SK-N-SH (cell line): ENCODE results near the gene CTRB1. TPM values are rescaled to one million over a fixed set of nuclear protein-coding genes. Genes with fewer than 3 reads are reported as not detected.
A peak's percentile ranks its signal among the peaks of the same experiment; 100 is the strongest.

Experiments used
- CHD2 ChIP-seq: fragments of 150-350 bp; IDR thresholded peaks from 2 replicates; pipeline ENCODE4 v1.6.1; 2018; ENCODE audit warnings: low read length; ENCODE audit not compliant: partially characterized antibody
- EP300 ChIP-seq, 2 experiments: IDR thresholded peaks; 2 replicates each; pipeline versions ENCODE4 v1.4.0 to v1.6.1; 2012; ENCODE audit warnings: borderline replicate concordance in 1 of 2, low read depth in 1 of 2, low read length in 1 of 2
- EZH2phosphoT487 ChIP-seq: fragments of 200-600 bp; sonication (generic); IDR thresholded peaks from 2 replicates; pipeline ENCODE4 v1.6.1; 2017; ENCODE audit warnings: low read depth, mixed run types, mild to moderate bottlenecking, antibody characterized with exemption, moderate library complexity, borderline replicate concordance
- FOXJ3 ChIP-seq: sonication (generic); formaldehyde crosslinking; IDR thresholded peaks from 2 replicates; pipeline ENCODE4 v1.5.1; 2020; ENCODE audit warnings: mild to moderate bottlenecking, missing genetic modification reagents
- JUND ChIP-seq: IDR thresholded peaks from 2 replicates; pipeline ENCODE4 v1.4.0; 2012
- MEF2A ChIP-seq: IDR thresholded peaks from 2 replicates; pipeline ENCODE4 v1.4.0; 2012; ENCODE audit warnings: low read depth, borderline replicate concordance
- MXI1 ChIP-seq: IDR thresholded peaks from 2 replicates; pipeline ENCODE4 v1.6.1; 2012; ENCODE audit warnings: mild to moderate bottlenecking, low read depth, low read length, improper control_type of control experiment
- NRF1 ChIP-seq: IDR thresholded peaks from 2 replicates; pipeline ENCODE4 v1.6.1; 2012; ENCODE audit warnings: low read depth, mild to moderate bottlenecking, low read length
- POLR2AphosphoS5 ChIP-seq: IDR thresholded peaks from 2 replicates; pipeline ENCODE4 v1.6.1; 2012; ENCODE audit warnings: low read depth, low read length
- RXRA ChIP-seq: IDR thresholded peaks from 2 replicates; pipeline ENCODE4 v1.4.0; 2012; ENCODE audit warnings: low read depth, mild to moderate bottlenecking, borderline replicate concordance
- SMC3 ChIP-seq: IDR thresholded peaks from 2 replicates; pipeline ENCODE4 v1.6.1; 2012; ENCODE audit warnings: low read depth, low read length, improper control_type of control experiment
- TAF1 ChIP-seq: IDR thresholded peaks from 2 replicates; pipeline ENCODE4 v1.6.1; 2012; ENCODE audit warnings: low read depth, mild to moderate bottlenecking, low read length, moderate library complexity, borderline replicate concordance
- TEAD4 ChIP-seq: IDR thresholded peaks from 2 replicates; pipeline ENCODE4 v1.4.0; 2012; ENCODE audit warnings: mild to moderate bottlenecking, borderline replicate concordance; ENCODE audit not compliant: insufficient read depth
- YY1 ChIP-seq: IDR thresholded peaks from 2 replicates; pipeline ENCODE4 v1.4.0; 2012; ENCODE audit warnings: low read depth, mild to moderate bottlenecking
- polyA plus RNA-seq, 3 experiments: library from polyadenylated mRNA; depleted of rRNA; stranded (reverse); fragments of >200 nt; gene quantifications; 2 replicates each; pipeline ENCODE4 v1.2.3, GENCODE V29; 2012
- TF ChIP-seq, protein P1 (sequence below): fragments of 200-600 bp; sonication (generic); IDR thresholded peaks from 2 replicates; pipeline ENCODE4 v1.6.1; 2017; ENCODE audit warnings: antibody characterized with exemption, mild to moderate bottlenecking, moderate library complexity
- TF ChIP-seq, protein P2 (sequence below): IDR thresholded peaks from 2 replicates; pipeline ENCODE4 v1.4.0; 2012; ENCODE audit warnings: low read depth, borderline replicate concordance
- TF ChIP-seq, protein P3 (sequence below): IDR thresholded peaks from 2 replicates; pipeline ENCODE4 v1.4.0; 2012; ENCODE audit warnings: low read depth
- TF ChIP-seq, protein P4 (sequence below): IDR thresholded peaks from 2 replicates; pipeline ENCODE4 v1.4.0; 2012; ENCODE audit warnings: low read depth, borderline replicate concordance
- TF ChIP-seq, protein P5 (sequence below): IDR thresholded peaks from 2 replicates; pipeline ENCODE4 v1.6.1; 2012; ENCODE audit warnings: mild to moderate bottlenecking, low read depth, low read length, moderate library complexity

Gene CTRB1
- polyA plus RNA-seq, 1 of the 3 experiments (the other 2 are of a cell fraction) = not detected

DNA sequence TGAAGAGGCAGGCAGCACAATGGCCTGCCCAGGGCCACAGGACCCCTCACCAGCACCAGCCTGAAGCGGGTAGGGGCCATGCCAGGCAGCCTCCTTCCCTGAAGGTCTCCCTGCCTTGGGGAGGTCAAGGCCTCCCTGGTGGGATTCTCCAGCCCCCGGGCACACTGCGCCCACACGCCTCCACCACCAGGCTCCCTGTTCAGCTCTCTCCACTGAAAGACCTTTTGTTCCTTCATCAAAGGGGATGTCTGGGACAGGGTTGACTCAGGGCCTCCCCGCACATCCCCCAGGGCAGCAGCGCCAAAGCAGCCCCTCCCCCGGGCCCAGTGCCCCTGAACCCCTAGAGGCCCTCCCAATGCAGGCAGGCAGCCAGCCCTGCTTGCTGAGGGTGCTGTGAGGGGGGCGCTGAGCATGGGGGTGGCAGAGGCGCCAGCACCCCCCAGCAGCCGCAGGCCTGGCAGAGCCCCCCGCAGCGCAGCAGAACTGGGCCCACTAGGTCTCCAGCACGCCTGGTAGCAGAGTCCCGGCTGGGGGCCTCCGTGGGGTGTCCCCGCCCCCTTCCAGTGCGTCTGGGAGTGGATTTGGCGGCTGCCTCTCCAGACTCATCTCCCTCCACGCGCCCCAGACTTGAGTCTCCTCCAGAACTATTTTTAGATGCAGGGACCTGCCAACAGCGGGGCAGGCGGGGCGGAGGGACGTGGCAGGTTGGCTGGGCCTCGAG is 19.5 kb downstream of the CTRB1 start (continued):
- TF ChIP-seq, protein P1, sequence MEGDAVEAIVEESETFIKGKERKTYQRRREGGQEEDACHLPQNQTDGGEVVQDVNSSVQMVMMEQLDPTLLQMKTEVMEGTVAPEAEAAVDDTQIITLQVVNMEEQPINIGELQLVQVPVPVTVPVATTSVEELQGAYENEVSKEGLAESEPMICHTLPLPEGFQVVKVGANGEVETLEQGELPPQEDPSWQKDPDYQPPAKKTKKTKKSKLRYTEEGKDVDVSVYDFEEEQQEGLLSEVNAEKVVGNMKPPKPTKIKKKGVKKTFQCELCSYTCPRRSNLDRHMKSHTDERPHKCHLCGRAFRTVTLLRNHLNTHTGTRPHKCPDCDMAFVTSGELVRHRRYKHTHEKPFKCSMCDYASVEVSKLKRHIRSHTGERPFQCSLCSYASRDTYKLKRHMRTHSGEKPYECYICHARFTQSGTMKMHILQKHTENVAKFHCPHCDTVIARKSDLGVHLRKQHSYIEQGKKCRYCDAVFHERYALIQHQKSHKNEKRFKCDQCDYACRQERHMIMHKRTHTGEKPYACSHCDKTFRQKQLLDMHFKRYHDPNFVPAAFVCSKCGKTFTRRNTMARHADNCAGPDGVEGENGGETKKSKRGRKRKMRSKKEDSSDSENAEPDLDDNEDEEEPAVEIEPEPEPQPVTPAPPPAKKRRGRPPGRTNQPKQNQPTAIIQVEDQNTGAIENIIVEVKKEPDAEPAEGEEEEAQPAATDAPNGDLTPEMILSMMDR = peak; percentile 9; the same call in 1 of the 2 replicates
- TF ChIP-seq EZH2phosphoT487 (no peak), CHD2 (no peak), JUND (no peak), POLR2AphosphoS5 (no peak), TAF1 (no peak), YY1 (no peak), MEF2A (peak; percentile 98), FOXJ3 (no peak), NRF1 (no peak), EP300 (IDR thresholded peaks at IDR 0.05; ENCODE audit: borderline replicate concordance in 1 of 2, low read depth in 1 of 2, low read length in 1 of 2) (peak in 1 of 2 experiments; percentile 39; a peak in 1 of 4 replicates), MXI1 (0 out of 2 replicates have a peak, but pooled peaks have one; percentile 24), TEAD4 (0 out of 2 replicates have a peak, but pooled peaks have one; percentile 28), RXRA (peak; percentile 73; the same call in 1 of the 2 replicates), SMC3 (no peak)
- TF ChIP-seq, protein P2, sequence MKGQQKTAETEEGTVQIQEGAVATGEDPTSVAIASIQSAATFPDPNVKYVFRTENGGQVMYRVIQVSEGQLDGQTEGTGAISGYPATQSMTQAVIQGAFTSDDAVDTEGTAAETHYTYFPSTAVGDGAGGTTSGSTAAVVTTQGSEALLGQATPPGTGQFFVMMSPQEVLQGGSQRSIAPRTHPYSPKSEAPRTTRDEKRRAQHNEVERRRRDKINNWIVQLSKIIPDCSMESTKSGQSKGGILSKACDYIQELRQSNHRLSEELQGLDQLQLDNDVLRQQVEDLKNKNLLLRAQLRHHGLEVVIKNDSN = no peak
- TF ChIP-seq, protein P3, sequence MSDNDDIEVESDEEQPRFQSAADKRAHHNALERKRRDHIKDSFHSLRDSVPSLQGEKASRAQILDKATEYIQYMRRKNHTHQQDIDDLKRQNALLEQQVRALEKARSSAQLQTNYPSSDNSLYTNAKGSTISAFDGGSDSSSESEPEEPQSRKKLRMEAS = peak; percentile 89
- TF ChIP-seq, protein P4, sequence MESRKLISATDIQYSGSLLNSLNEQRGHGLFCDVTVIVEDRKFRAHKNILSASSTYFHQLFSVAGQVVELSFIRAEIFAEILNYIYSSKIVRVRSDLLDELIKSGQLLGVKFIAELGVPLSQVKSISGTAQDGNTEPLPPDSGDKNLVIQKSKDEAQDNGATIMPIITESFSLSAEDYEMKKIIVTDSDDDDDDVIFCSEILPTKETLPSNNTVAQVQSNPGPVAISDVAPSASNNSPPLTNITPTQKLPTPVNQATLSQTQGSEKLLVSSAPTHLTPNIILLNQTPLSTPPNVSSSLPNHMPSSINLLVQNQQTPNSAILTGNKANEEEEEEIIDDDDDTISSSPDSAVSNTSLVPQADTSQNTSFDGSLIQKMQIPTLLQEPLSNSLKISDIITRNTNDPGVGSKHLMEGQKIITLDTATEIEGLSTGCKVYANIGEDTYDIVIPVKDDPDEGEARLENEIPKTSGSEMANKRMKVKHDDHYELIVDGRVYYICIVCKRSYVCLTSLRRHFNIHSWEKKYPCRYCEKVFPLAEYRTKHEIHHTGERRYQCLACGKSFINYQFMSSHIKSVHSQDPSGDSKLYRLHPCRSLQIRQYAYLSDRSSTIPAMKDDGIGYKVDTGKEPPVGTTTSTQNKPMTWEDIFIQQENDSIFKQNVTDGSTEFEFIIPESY = 0 out of 2 replicates have a peak, but pooled peaks have one; percentile 40
- TF ChIP-seq, protein P5, sequence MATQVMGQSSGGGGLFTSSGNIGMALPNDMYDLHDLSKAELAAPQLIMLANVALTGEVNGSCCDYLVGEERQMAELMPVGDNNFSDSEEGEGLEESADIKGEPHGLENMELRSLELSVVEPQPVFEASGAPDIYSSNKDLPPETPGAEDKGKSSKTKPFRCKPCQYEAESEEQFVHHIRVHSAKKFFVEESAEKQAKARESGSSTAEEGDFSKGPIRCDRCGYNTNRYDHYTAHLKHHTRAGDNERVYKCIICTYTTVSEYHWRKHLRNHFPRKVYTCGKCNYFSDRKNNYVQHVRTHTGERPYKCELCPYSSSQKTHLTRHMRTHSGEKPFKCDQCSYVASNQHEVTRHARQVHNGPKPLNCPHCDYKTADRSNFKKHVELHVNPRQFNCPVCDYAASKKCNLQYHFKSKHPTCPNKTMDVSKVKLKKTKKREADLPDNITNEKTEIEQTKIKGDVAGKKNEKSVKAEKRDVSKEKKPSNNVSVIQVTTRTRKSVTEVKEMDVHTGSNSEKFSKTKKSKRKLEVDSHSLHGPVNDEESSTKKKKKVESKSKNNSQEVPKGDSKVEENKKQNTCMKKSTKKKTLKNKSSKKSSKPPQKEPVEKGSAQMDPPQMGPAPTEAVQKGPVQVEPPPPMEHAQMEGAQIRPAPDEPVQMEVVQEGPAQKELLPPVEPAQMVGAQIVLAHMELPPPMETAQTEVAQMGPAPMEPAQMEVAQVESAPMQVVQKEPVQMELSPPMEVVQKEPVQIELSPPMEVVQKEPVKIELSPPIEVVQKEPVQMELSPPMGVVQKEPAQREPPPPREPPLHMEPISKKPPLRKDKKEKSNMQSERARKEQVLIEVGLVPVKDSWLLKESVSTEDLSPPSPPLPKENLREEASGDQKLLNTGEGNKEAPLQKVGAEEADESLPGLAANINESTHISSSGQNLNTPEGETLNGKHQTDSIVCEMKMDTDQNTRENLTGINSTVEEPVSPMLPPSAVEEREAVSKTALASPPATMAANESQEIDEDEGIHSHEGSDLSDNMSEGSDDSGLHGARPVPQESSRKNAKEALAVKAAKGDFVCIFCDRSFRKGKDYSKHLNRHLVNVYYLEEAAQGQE = no peak
